Liver (tissue), 9 donors: Measurements from ENCODE around the gene CDC37. TPM values are rescaled to one million over a fixed set of nuclear protein-coding genes. Genes with fewer than 3 reads are reported as not detected.

Experiments
- DNase-seq: peaks from one replicate; pipeline ENCODE4 v3.0.0-alpha.2; 2017; ENCODE audit warnings: low spot score
- H3K27ac ChIP-seq, 2 donors: one replicate each; pipeline ENCODE4 v1.7.0; 2013; ENCODE audit warnings: inconsistent platforms in 2 of 2, low read length in 2 of 2, control low read depth in 1 of 2, low read depth in 1 of 2, mild to moderate bottlenecking in 1 of 2
- H3K27me3 ChIP-seq, 4 donors: one replicate each; pipeline versions ENCODE4 v1.6.1 to v1.7.0; 2013; ENCODE audit warnings: low read length in 3 of 4, inconsistent platforms in 1 of 4, mild to moderate bottlenecking in 1 of 4, moderate library complexity in 1 of 4; ENCODE audit not compliant: control insufficient read depth in 4 of 4, insufficient read depth in 4 of 4
- H3K36me3 ChIP-seq, 4 donors: one replicate each; pipeline versions ENCODE4 v1.6.1 to v1.7.0; 2013; ENCODE audit warnings: low read length in 3 of 4, mild to moderate bottlenecking in 3 of 4, low read depth in 1 of 4, moderate library complexity in 1 of 4; ENCODE audit not compliant: control insufficient read depth in 4 of 4, insufficient read depth in 3 of 4
- H3K4me1 ChIP-seq, 4 donors: one replicate each; pipeline versions ENCODE4 v1.6.1 to v1.7.0; 2013; ENCODE audit warnings: low read length in 3 of 4, mild to moderate bottlenecking in 3 of 4, moderate library complexity in 1 of 4; ENCODE audit not compliant: control insufficient read depth in 4 of 4, insufficient read depth in 4 of 4
- H3K4me3 ChIP-seq, 3 donors: one replicate each; pipeline versions ENCODE4 v1.6.1 to v1.7.0; 2013; ENCODE audit warnings: low read length in 3 of 3, control low read depth in 1 of 3, low read depth in 1 of 3, mild to moderate bottlenecking in 1 of 3
- H3K9ac ChIP-seq, 2 donors: one replicate each; pipeline ENCODE4 v1.7.0; 2013; ENCODE audit warnings: low read length in 2 of 2, mild to moderate bottlenecking in 2 of 2, moderate library complexity in 2 of 2, control low read depth in 1 of 2, low read depth in 1 of 2
- H3K9me3 ChIP-seq, 4 donors: one replicate each; pipeline versions ENCODE4 v1.6.1 to v1.7.0; 2013; ENCODE audit warnings: low read length in 3 of 4; ENCODE audit not compliant: control insufficient read depth in 4 of 4
- ATF3 ChIP-seq: IDR thresholded peaks from 2 replicates; pipeline ENCODE4 v1.6.1; 2016; ENCODE audit warnings: antibody characterized with exemption
- CTCF ChIP-seq: fragments of 150-350 bp; IDR thresholded peaks from 2 replicates; pipeline ENCODE4 v1.5.1; 2017; ENCODE audit warnings: improper control_type of control experiment, low read depth, low read length; ENCODE audit not compliant: missing input control
- GABPA ChIP-seq, 2 donors: IDR thresholded peaks in 1 of 2; conservative IDR thresholded peaks in 1 of 2; 2 replicates each; pipeline ENCODE4 v1.6.1; 2016; ENCODE audit warnings: antibody characterized with exemption in 2 of 2, mild to moderate bottlenecking in 1 of 2, moderate library complexity in 1 of 2
- JUND ChIP-seq, 2 donors: IDR thresholded peaks; 2 replicates each; pipeline ENCODE4 v1.6.1; 2016; ENCODE audit warnings: antibody characterized with exemption in 2 of 2
- MAX ChIP-seq: IDR thresholded peaks from 2 replicates; pipeline ENCODE4 v1.6.1; 2016; ENCODE audit warnings: antibody characterized with exemption
- NR2F2 ChIP-seq: IDR thresholded peaks from 2 replicates; pipeline ENCODE4 v1.6.1; 2016; ENCODE audit warnings: antibody characterized with exemption
- RAD21 ChIP-seq, 2 donors: IDR thresholded peaks; 2 replicates each; pipeline ENCODE4 v1.6.1; 2016; ENCODE audit warnings: antibody characterized with exemption in 2 of 2, mild to moderate bottlenecking in 2 of 2
- REST ChIP-seq: IDR thresholded peaks from 2 replicates; pipeline ENCODE4 v1.6.1; 2016; ENCODE audit warnings: antibody characterized with exemption, mild to moderate bottlenecking
- RXRA ChIP-seq, 2 donors: IDR thresholded peaks; 2 replicates each; pipeline ENCODE4 v1.6.1; 2017 to 2018; ENCODE audit warnings: antibody characterized with exemption in 2 of 2, mild to moderate bottlenecking in 1 of 2
- SP1 ChIP-seq: IDR thresholded peaks from 2 replicates; pipeline ENCODE4 v1.6.1; 2018; ENCODE audit warnings: antibody characterized with exemption, mild to moderate bottlenecking
- YY1 ChIP-seq: IDR thresholded peaks from 2 replicates; pipeline ENCODE4 v1.6.1; 2016; ENCODE audit warnings: antibody characterized with exemption, mild to moderate bottlenecking
- ZBTB33 ChIP-seq: IDR thresholded peaks from 2 replicates; pipeline ENCODE4 v1.6.1; 2016; ENCODE audit warnings: antibody characterized with exemption
- WGBS: extraction: QIAGEN DNeasy Blood & Tissue Kit; methylation state at CpG from one replicate; pipeline ENCODE4 v1.1.7; 2013; 5-methylcytosine and 5-hydroxymethylcytosine counted together
- polyA plus RNA-seq, 2 donors: library from polyadenylated mRNA; stranded (reverse) in 1 of 2; unstranded in 1 of 2; fragments of 200-250 nt in 1 of 2; fragments of >200 nt in 1 of 2; fragmentation: Nextera tagmentation in 1 of 2; extraction: Ambion mirVana in 1 of 2; gene quantifications; one replicate each; pipeline versions ENCODE4 v1.2.1 to v1.2.3, GENCODE V29; 2013 to 2015
- total RNA-seq, 2 donors: library from RNA; depleted of rRNA; stranded (reverse); fragments of >200 nt; gene quantifications; one replicate each; pipeline ENCODE4 v1.2.3, GENCODE V29; 2014
- donor health status: healthy.
- donor health status: healthy.
- donor health status: healthy.
- donor health status: healthy.
- donor health status: healthy.

CDC37 gene
- total and polyA plus RNA-seq, 4 donors = 46.0 to 69.9 (median 56.8) TPM

- TF ChIP-seq ZBTB33 (no peak), JUND (IDR thresholded peaks at IDR 0.05) (no peak), YY1 (no peak), RAD21 (IDR thresholded peaks at IDR 0.05) (no peak), ATF3 (no peak), GABPA (IDR thresholded peaks at IDR 0.05 in 1 of 2, conservative IDR thresholded peaks at IDR 0.05 in 1 of 2) (no peak)
- H3K4me1 ChIP-seq = peaks cover 0 to 8% (median 3%) of the 10 kb centered on the region in 4 donors
- DNase-seq = no peak
- no peaks in the 10 kb centered on the region for H3K27me3 ChIP-seq
- H3K9ac ChIP-seq = no peak overlapping the region
- H3K27ac ChIP-seq = no peak overlapping the region
- H3K4me3 ChIP-seq = no peak overlapping the region
- no peaks in the 10 kb centered on the region for H3K9me3 ChIP-seq
- 95% methylated on average over 26 of the region's 26 CpGs for WGBS
- H3K36me3 ChIP-seq = peaks cover 17 to 48% (median 23%) of the 10 kb centered on the region in 4 donors
Measured at GRCh38 chr19:10395436-10395835, 7.9 kb downstream of the CDC37 start.

- no peak for TF ChIP-seq RXRA (IDR thresholded peaks at IDR 0.05)
- no peak for TF ChIP-seq ZBTB33
- TF ChIP-seq RAD21 (IDR thresholded peaks at IDR 0.05) = no peak
- TF ChIP-seq SP1 = no peak
- no peak for TF ChIP-seq REST
- TF ChIP-seq MAX = no peak
- no peak for TF ChIP-seq CTCF
- no peak for TF ChIP-seq YY1
- TF ChIP-seq ATF3 = no peak
- TF ChIP-seq NR2F2 = no peak
- no peak for TF ChIP-seq GABPA (IDR thresholded peaks at IDR 0.05 in 1 of 2, conservative IDR thresholded peaks at IDR 0.05 in 1 of 2)
- H3K4me3 ChIP-seq = no peak overlapping the region
- H3K9ac ChIP-seq = no peak overlapping the region
- H3K27ac ChIP-seq = no peak overlapping the region
- H3K9me3 ChIP-seq = no peaks in the 10 kb centered on the region
- H3K27me3 ChIP-seq = no peaks in the 10 kb centered on the region
- WGBS = 81% methylated on average over 12 of the region's 12 CpGs
- H3K4me1 ChIP-seq = peaks cover 0 to 5% (median 3%) of the 10 kb centered on the region in 4 donors
- H3K36me3 ChIP-seq = peaks cover 20 to 48% (median 23%) of the 10 kb centered on the region in 4 donors
- no peak for DNase-seq
Measured at GRCh38 chr19:10395003-10395402, 8.3 kb downstream of the CDC37 start.
